GM18511 (cell line): ENCODE measurements around the gene OR11L1.
A peak's percentile ranks its signal among the peaks of the same experiment; 100 is the strongest.

Experiments used
- ATAC-seq: cut with Tn5 transposase; IDR thresholded peaks from one replicate; pipeline ENCODE4 v1.9.1; 2021; ENCODE audit warnings: mild to moderate bottlenecking, moderate library complexity; ENCODE audit not compliant: unreplicated experiment

OR11L1 gene

GRCh38 chr1:247841796-247842195 lies at the start of gene OR11L1:
Gene OR11L1 (minus strand): TSS chr1:247841896. CDS start chr1:247841896, 0 bp downstream.
- ATAC-seq = no peak

GRCh38 chr1:247884797-247885413 lies 43.2 kb upstream of the OR11L1 start:
- no peak for ATAC-seq

GRCh38 chr1:247883346-247883745 lies 41.6 kb upstream of the OR11L1 start:
- no peak for ATAC-seq

GRCh38 chr1:247865416-247865815 lies 23.7 kb upstream of the OR11L1 start:
- no peak for ATAC-seq

GRCh38 chr1:247864644-247865043 lies 22.9 kb upstream of the OR11L1 start:
- ATAC-seq = no peak

- ATAC-seq = no peak
Measured at GRCh38 chr1:247862756-247863155, 21.1 kb upstream of the OR11L1 start.

GRCh38 chr1:247857985-247858619 lies 16.4 kb upstream of the OR11L1 start:
- ATAC-seq = no peak

- peak; percentile 53 for ATAC-seq
Measured at GRCh38 chr1:247857069-247857984, 15.6 kb upstream of the OR11L1 start, which contains the start of gene TRIM58. Gene TRIM58 (plus strand): TSS chr1:247857187. CDS start chr1:247857247, 60 bp downstream.

GRCh38 chr1:247855911-247856310 lies 14.2 kb upstream of the OR11L1 start:
- ATAC-seq = no peak

- ATAC-seq = no peak
Measured at GRCh38 chr1:247854899-247855545, 13.3 kb upstream of the OR11L1 start.

GRCh38 chr1:247849616-247850015 lies 7.9 kb upstream of the OR11L1 start:
- no peak for ATAC-seq

- no peak for ATAC-seq
Measured at GRCh38 chr1:247848346-247848745, 6.7 kb upstream of the OR11L1 start.

- no peak for ATAC-seq
Measured at GRCh38 chr1:247845693-247846017, 4.0 kb upstream of the OR11L1 start.

GRCh38 chr1:247845011-247845692 lies 3.5 kb upstream of the OR11L1 start:
- ATAC-seq = no peak

GRCh38 chr1:247843411-247843810 lies 1.7 kb upstream of the OR11L1 start:
- no peak for ATAC-seq

- ATAC-seq = no peak
Measured at GRCh38 chr1:247840818-247841217, 878 bp downstream of the OR11L1 start.

GRCh38 chr1:247833601-247834000 lies 8.1 kb downstream of the OR11L1 start:
- ATAC-seq = no peak

- no peak for ATAC-seq
Measured at GRCh38 chr1:247829656-247830055, 12.0 kb downstream of the OR11L1 start.

- no peak for ATAC-seq
Measured at GRCh38 chr1:247825362-247825761, 16.3 kb downstream of the OR11L1 start.

GRCh38 chr1:247824023-247824422 lies 17.7 kb downstream of the OR11L1 start, which contains the start of gene OR14A16:
Gene OR14A16 (minus strand): TSS chr1:247824119. CDS start chr1:247815729, 8,390 bp downstream.
- peak; percentile 63 for ATAC-seq
